KMS-11 (cell line): ENCODE data around the gene DZANK1.
A peak's percentile ranks its signal among the peaks of the same experiment; 100 is the strongest.
"Not testable (repeated sequence)": the region's sequence is repeated elsewhere in the genome, so short reads cannot be mapped to it uniquely, and the experiment has no call there.

Source experiments
- H2AFZ ChIP-seq: fragments of 200-600 bp; sonication (generic); 2 replicates; pipeline ENCODE4 v1.6.1; 2016; ENCODE audit warnings: antibody characterized with exemption, mixed run types, low read depth
- H3K27ac ChIP-seq: fragments of 200-600 bp; sonication (generic); 2 replicates; pipeline ENCODE4 v1.6.1; 2016; ENCODE audit warnings: mild to moderate bottlenecking, mixed run types
- H3K27me3 ChIP-seq: fragments of 200-600 bp; sonication (generic); 2 replicates; pipeline ENCODE4 v1.6.1; 2017; ENCODE audit warnings: mild to moderate bottlenecking, low read depth, mixed run types, moderate library complexity; ENCODE audit not compliant: insufficient read depth
- H3K36me3 ChIP-seq: fragments of 200-600 bp; sonication (generic); 2 replicates; pipeline ENCODE4 v1.6.1; 2017; ENCODE audit warnings: mild to moderate bottlenecking, mixed run types; ENCODE audit not compliant: insufficient read depth
- H3K4me1 ChIP-seq: fragments of 200-600 bp; sonication (generic); 2 replicates; pipeline ENCODE4 v1.6.1; 2016; ENCODE audit warnings: mild to moderate bottlenecking, low read depth, mixed run types; ENCODE audit not compliant: poor library complexity, severe bottlenecking
- H3K4me2 ChIP-seq: fragments of 200-600 bp; sonication (generic); 2 replicates; pipeline ENCODE4 v1.7.0; 2016; ENCODE audit warnings: mild to moderate bottlenecking, mixed run types
- H3K4me3 ChIP-seq: fragments of 200-600 bp; sonication (generic); IDR thresholded peaks from 2 replicates; pipeline ENCODE4 v1.6.1; 2017; ENCODE audit warnings: low read depth, low read length, mixed read lengths; ENCODE audit not compliant: insufficient read depth
- H3K79me2 ChIP-seq: fragments of 200-600 bp; sonication (generic); 2 replicates; pipeline ENCODE4 v1.6.1; 2016; ENCODE audit warnings: low read depth, mixed run types; ENCODE audit not compliant: insufficient read depth
- H3K9ac ChIP-seq: fragments of 200-600 bp; sonication (generic); 2 replicates; pipeline ENCODE4 v1.6.1; 2016; ENCODE audit warnings: mild to moderate bottlenecking, mixed run types
- H4K20me1 ChIP-seq: fragments of 200-600 bp; sonication (generic); 2 replicates; pipeline ENCODE4 v1.6.1; 2016; ENCODE audit warnings: mild to moderate bottlenecking, mixed run types; ENCODE audit not compliant: insufficient read depth
- CTCF ChIP-seq: fragments of 200-600 bp; sonication (generic); conservative IDR thresholded peaks from 2 replicates; pipeline ENCODE4 v1.6.1; 2017; ENCODE audit warnings: low read depth, mild to moderate bottlenecking, antibody characterized with exemption, low read length, moderate library complexity, mixed read lengths

The DZANK1 gene

DNA sequence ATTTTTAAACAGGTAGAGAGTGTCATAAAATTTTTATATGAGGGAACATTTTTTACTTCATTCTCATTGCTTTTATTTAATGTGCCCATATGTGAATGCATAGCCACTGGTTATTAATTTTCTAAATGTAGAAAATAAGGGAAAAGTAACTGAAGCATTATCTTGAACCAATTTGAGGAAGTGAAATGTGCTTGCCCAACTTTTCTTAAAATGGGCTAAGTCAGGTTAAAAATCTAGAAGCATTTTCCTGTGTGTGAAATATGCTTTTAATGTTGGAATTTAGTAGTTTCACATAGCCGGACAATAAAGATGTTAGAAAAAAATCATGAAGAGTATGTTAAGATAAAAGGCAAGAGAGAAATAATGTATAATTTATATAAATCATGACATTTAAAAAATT lies 44.7 kb upstream of the DZANK1 start:
- TF ChIP-seq CTCF, result no peak
- H3K27ac ChIP-seq, result no peak overlapping the region
- H2AFZ ChIP-seq, result no peak overlapping the region
- H3K4me1 ChIP-seq, result peaks cover 9% of the 10 kb centered on the region
- no peak overlapping the region for H3K4me3 ChIP-seq
- no peak overlapping the region for H3K4me2 ChIP-seq
- H3K36me3 ChIP-seq, result no peaks in the 10 kb centered on the region
- H4K20me1 ChIP-seq, result no peaks in the 10 kb centered on the region
- H3K9ac ChIP-seq, result no peak overlapping the region
- no peaks in the 10 kb centered on the region for H3K27me3 ChIP-seq
- H3K79me2 ChIP-seq, result peaks cover 6% of the 10 kb centered on the region; the same call in 1 of the 2 replicates

DNA sequence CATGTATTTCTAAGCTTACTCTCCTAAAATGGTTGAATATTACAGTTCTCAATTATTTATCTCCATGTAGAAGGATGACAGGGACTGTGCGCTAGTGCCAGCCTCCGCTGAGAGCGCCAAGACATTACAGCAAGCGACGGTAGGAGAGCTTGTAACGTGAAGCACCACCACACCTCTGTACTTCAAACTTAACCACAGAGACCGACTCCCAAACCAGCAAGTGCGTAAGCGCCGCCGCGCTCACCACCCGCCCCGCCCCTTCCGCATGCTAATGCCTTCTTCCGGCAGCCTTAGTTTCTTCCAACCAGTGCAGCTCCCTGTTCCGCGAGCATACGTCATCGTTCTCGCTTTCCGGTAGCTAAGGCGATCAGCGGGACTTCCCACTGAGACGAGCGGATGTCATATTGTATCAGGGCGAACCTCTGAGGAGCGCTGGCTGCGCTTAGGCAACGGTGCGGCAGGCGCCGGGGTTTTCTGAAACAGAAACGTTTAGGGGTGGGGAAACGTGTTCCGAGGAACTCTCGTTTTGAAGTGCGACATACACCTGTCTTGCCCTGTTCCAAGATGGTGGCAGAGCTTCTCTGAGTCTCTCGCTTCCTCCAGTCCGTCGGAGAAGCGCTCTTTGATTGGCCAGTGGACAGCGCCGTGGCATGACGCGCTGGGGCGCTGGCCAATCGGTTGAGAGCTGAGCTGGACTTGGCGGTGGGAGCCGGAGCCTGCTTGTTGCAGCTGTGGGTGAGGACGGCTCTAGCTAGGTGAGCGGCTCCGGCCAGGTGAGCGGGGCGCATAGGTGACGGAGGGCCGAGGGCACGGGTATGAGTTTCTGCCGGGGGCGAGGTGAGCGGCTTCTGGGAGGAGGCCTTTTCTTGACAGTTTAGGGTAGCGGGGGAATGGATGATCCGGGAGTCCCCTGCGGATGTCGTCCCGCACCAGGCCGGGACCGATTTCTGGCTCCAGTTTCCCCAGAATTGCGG lies 40.7 kb upstream of the DZANK1 start, which contains the start of gene SEC23B:
SEC23B (plus strand) TSS at position 723 of the 974 bp plus-strand sequence. CDS start 2,896 bp downstream, outside the sequence.
- peak within 1 kb of the TSS; percentile 70 for H3K9ac ChIP-seq
- peak within 1 kb of the TSS; percentile 82 for H3K4me2 ChIP-seq
- TF ChIP-seq CTCF, result no peak
- no peak within 1 kb of the TSS for H3K4me3 ChIP-seq
- no peaks in the 10 kb centered on the region for H3K36me3 ChIP-seq
- peaks cover 6% of the 10 kb centered on the region; the same call in 1 of the 2 replicates for H3K79me2 ChIP-seq
- no peaks in the 10 kb centered on the region for H3K27me3 ChIP-seq
- H3K4me1 ChIP-seq, result peaks cover 14% of the 10 kb centered on the region
- no peaks in the 10 kb centered on the region for H4K20me1 ChIP-seq
- peak within 1 kb of the TSS; percentile 82 for H2AFZ ChIP-seq
- H3K27ac ChIP-seq, result peak within 1 kb of the TSS; percentile 91

DNA sequence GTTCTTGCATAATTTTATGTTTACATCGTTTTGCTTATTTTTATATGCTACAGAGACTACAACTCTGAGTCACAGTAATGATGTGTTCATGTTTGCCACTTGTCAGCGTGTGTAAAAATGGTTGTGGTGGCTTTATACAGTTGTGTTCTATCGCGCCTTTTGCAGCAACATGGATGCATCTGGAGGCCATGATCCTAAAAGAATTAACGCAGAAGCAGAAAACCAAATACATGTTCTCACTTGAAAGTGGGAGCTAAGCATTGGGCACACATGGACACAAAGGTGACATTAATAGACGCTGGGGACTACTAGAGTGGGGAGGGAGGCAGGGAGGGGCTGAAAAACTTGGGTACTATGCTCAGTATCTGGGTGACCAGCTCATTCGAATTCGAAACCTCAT lies 39.9 kb upstream of the DZANK1 start:
- H3K27ac ChIP-seq, result peak overlapping the region; percentile 91
- TF ChIP-seq CTCF, result no peak
- no peaks in the 10 kb centered on the region for H4K20me1 ChIP-seq
- H3K4me3 ChIP-seq, result no peak overlapping the region
- peaks cover 12% of the 10 kb centered on the region for H3K4me1 ChIP-seq
- H3K9ac ChIP-seq, result peak overlapping the region; percentile 70; the same call in 1 of the 2 replicates
- H3K27me3 ChIP-seq, result no peaks in the 10 kb centered on the region
- H3K79me2 ChIP-seq, result peaks cover 6% of the 10 kb centered on the region; the same call in 1 of the 2 replicates
- peak overlapping the region; percentile 82 for H2AFZ ChIP-seq
- H3K4me2 ChIP-seq, result peak overlapping the region; percentile 82
- no peaks in the 10 kb centered on the region for H3K36me3 ChIP-seq

DNA sequence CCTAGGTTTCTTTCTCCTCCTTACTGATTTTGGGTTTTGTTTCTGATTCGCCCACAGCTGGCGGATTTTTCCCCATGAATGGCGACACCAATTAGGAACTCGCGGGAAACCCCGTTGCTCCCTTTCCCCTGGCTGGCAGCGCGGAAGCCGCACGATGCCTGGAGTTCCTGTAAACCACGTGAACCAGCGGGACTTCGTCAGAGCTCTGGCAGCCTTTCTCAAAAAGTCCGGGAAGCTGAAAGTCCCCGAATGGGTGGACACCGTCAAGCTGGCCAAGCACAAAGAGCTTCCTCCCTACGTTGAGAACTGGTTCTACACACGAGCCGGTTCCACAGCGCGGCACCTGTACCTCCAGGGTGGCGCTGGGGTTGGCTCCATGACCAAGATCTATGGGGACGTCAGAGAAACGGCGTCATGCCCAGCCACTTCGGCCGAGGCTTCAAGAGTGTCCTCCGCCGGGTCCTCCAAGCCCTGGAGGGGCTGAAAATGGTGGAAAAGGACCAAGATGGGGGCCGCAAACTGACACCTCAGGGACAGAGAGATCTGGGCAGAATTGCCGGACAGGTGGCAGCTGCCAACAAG lies 37.7 kb upstream of the DZANK1 start:
- no peak overlapping the region for H3K27ac ChIP-seq
- no peak overlapping the region for H3K9ac ChIP-seq
- no peaks in the 10 kb centered on the region for H3K27me3 ChIP-seq
- no peak overlapping the region for H3K4me2 ChIP-seq
- TF ChIP-seq CTCF, result no peak
- peaks cover 6% of the 10 kb centered on the region; the same call in 1 of the 2 replicates for H3K79me2 ChIP-seq
- H2AFZ ChIP-seq, result no peak overlapping the region
- no peak overlapping the region for H3K4me3 ChIP-seq
- H3K4me1 ChIP-seq, result peaks cover 8% of the 10 kb centered on the region
- H3K36me3 ChIP-seq, result no peaks in the 10 kb centered on the region
- no peaks in the 10 kb centered on the region for H4K20me1 ChIP-seq

DNA sequence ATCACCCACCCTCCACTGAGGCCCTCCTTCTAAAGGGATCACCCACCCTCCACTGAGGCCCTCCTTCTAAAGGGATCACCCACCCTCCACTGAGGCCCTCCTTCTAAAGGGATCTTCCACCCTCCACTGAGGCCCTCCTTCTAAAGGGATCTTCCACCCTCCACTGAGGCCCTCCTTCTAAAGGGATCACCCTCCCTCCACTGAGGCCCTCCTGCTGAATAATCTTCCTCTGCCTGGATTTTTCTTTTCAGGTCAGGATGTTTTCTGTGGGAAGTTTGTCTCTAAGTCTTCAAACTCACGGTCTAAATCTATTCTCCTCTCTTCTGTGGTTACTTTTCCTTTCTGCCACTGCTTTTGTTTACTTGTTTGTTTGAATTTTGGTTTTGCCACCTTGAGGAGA lies 34.8 kb upstream of the DZANK1 start:
- not testable (repeated sequence) for H3K9ac ChIP-seq, H3K27ac ChIP-seq, H3K79me2 ChIP-seq, H4K20me1 ChIP-seq, H3K4me2 ChIP-seq, H3K27me3 ChIP-seq, H3K36me3 ChIP-seq, H2AFZ ChIP-seq, H3K4me3 ChIP-seq
- H3K4me1 ChIP-seq, result peaks cover 12% of the 10 kb centered on the region
